OCI-LY1 (cell line): Measurements from ENCODE around the gene FAM222B.

Experiments
- H2AFZ ChIP-seq: fragments of 200-600 bp; sonication (generic), shearing (Covaris generic); 2 replicates; pipeline ENCODE4 v1.6.0; 2014; ENCODE audit warnings: antibody characterized with exemption, mild to moderate bottlenecking, low read length
- H3F3A ChIP-seq: fragments of 200-600 bp; sonication (generic), shearing (Covaris generic); 2 replicates; pipeline ENCODE4 v1.6.0; 2014; ENCODE audit warnings: mild to moderate bottlenecking, antibody characterized with exemption, low read length, moderate library complexity; ENCODE audit not compliant: insufficient read depth
- H3K27ac ChIP-seq: fragments of 200-600 bp; sonication (generic); 2 replicates; pipeline ENCODE4 v1.5.1; 2014; ENCODE audit warnings: low read length, mixed run types, mild to moderate bottlenecking, low read depth; ENCODE audit not compliant: poor library complexity, severe bottlenecking
- H3K27me3 ChIP-seq: fragments of 200-600 bp; sonication (generic); 2 replicates; pipeline ENCODE4 v1.6.0; 2014; ENCODE audit warnings: antibody characterized with exemption, mild to moderate bottlenecking, low read length, moderate library complexity; ENCODE audit not compliant: insufficient read depth
- H3K36me3 ChIP-seq: fragments of 200-600 bp; sonication (generic); 2 replicates; pipeline ENCODE4 v1.6.1; 2014; ENCODE audit warnings: mild to moderate bottlenecking, antibody characterized with exemption, low read length, moderate library complexity, mixed read lengths; ENCODE audit not compliant: insufficient read depth
- H3K4me1 ChIP-seq: fragments of 200-600 bp; sonication (generic); 2 replicates; pipeline ENCODE4 v1.5.1; 2014; ENCODE audit warnings: mild to moderate bottlenecking, low read length, moderate library complexity; ENCODE audit not compliant: insufficient read depth, severe bottlenecking
- H3K4me2 ChIP-seq: fragments of 200-600 bp; sonication (generic), shearing (Covaris generic); 2 replicates; pipeline ENCODE4 v1.6.1; 2014; ENCODE audit warnings: low read length
- H3K4me3 ChIP-seq: fragments of 200-600 bp; sonication (generic); 2 replicates; pipeline ENCODE4 v1.5.1; 2014; ENCODE audit warnings: low read length, low read depth, mild to moderate bottlenecking, mixed read lengths; ENCODE audit not compliant: poor library complexity, severe bottlenecking
- H3K79me2 ChIP-seq: fragments of 200-600 bp; shearing (Covaris generic); 2 replicates; pipeline ENCODE4 v1.6.1; 2016; ENCODE audit warnings: mixed run types, low read length, mixed read lengths; ENCODE audit not compliant: insufficient read depth
- H3K9ac ChIP-seq: fragments of 200-600 bp; sonication (generic), shearing (Covaris generic); 2 replicates; pipeline ENCODE4 v1.6.1; 2014; ENCODE audit warnings: mild to moderate bottlenecking, low read length, mixed read lengths
- H3K9me2 ChIP-seq: fragments of 200-600 bp; sonication (generic), shearing (Covaris generic); 2 replicates; pipeline ENCODE4 v1.6.1; 2014; ENCODE audit warnings: low read depth, mild to moderate bottlenecking, low read length, mixed read lengths
- H3K9me3 ChIP-seq: fragments of 200-600 bp; shearing (Covaris generic); 2 replicates; pipeline ENCODE4 v1.6.1; 2014; ENCODE audit warnings: low read length, mixed read lengths
- H4K20me1 ChIP-seq: fragments of 200-600 bp; sonication (generic), shearing (Covaris generic); 2 replicates; pipeline ENCODE4 v1.6.0; 2016; ENCODE audit warnings: mild to moderate bottlenecking, low read length; ENCODE audit not compliant: insufficient read depth
- CTCF ChIP-seq: fragments of 200-600 bp; sonication (generic), shearing (Covaris generic); IDR thresholded peaks from 2 replicates; pipeline ENCODE4 v1.5.1; 2017; ENCODE audit warnings: mild to moderate bottlenecking, antibody characterized with exemption, low read length, moderate library complexity, mixed read lengths
- EZH2 ChIP-seq: fragments of 200-600 bp; sonication (generic), shearing (Covaris generic); IDR thresholded peaks from 2 replicates; pipeline ENCODE4 v1.8.0; 2017; ENCODE audit warnings: borderline replicate concordance, mixed run types, mild to moderate bottlenecking, antibody characterized with exemption, low read length, moderate library complexity, mixed read lengths

Gene FAM222B

GRCh38 chr17:28882154-28882895, 39.7 kb upstream of the FAM222B start:
- Histone ChIP-seq H3K9ac (no peak overlapping the region), H3K27me3 (no peaks in the 10 kb centered on the region), H3K4me2 (no peak overlapping the region), H3K27ac (no peak overlapping the region), H4K20me1 (no peaks in the 10 kb centered on the region), H2AFZ (no peak overlapping the region), H3K9me3 (no peaks in the 10 kb centered on the region), H3K36me3 (peaks cover 49% of the 10 kb centered on the region; the same call in 1 of the 2 replicates), H3F3A (no peaks in the 10 kb centered on the region), H3K9me2 (no peaks in the 10 kb centered on the region), H3K4me3 (no peak overlapping the region), H3K4me1 (no peaks in the 10 kb centered on the region), H3K79me2 (no peaks in the 10 kb centered on the region)
- TF ChIP-seq EZH2 (no peak), CTCF (no peak)

GRCh38 chr17:28881533-28882056, 39.0 kb upstream of the FAM222B start:
- H3K9ac ChIP-seq, result no peak overlapping the region
- H3K36me3 ChIP-seq, result peaks cover 49% of the 10 kb centered on the region; the same call in 1 of the 2 replicates
- H4K20me1 ChIP-seq, result no peaks in the 10 kb centered on the region
- H3K4me1 ChIP-seq, result no peaks in the 10 kb centered on the region
- H3K27ac ChIP-seq, result no peak overlapping the region
- no peaks in the 10 kb centered on the region for H3F3A ChIP-seq
- no peaks in the 10 kb centered on the region for H3K9me2 ChIP-seq
- no peaks in the 10 kb centered on the region for H3K79me2 ChIP-seq
- no peak overlapping the region for H3K4me3 ChIP-seq
- H2AFZ ChIP-seq, result no peak overlapping the region
- no peaks in the 10 kb centered on the region for H3K9me3 ChIP-seq
- no peak for TF ChIP-seq EZH2
- TF ChIP-seq CTCF, result no peak
- no peak overlapping the region for H3K4me2 ChIP-seq
- no peaks in the 10 kb centered on the region for H3K27me3 ChIP-seq

- H3K27ac ChIP-seq, result no peak overlapping the region
- TF ChIP-seq EZH2 (no peak), CTCF (no peak)
- H2AFZ ChIP-seq, result no peak overlapping the region
- peaks cover 49% of the 10 kb centered on the region; the same call in 1 of the 2 replicates for H3K36me3 ChIP-seq
- no peaks in the 10 kb centered on the region for H3K4me1 ChIP-seq
- H3K27me3 ChIP-seq, result no peaks in the 10 kb centered on the region
- no peaks in the 10 kb centered on the region for H3K9me3 ChIP-seq
- no peaks in the 10 kb centered on the region for H3K79me2 ChIP-seq
- no peak overlapping the region for H3K9ac ChIP-seq
- no peaks in the 10 kb centered on the region for H4K20me1 ChIP-seq
- no peak overlapping the region for H3K4me3 ChIP-seq
- no peak overlapping the region for H3K4me2 ChIP-seq
- H3K9me2 ChIP-seq, result no peaks in the 10 kb centered on the region
- no peaks in the 10 kb centered on the region for H3F3A ChIP-seq
Measured at GRCh38 chr17:28880572-28880945, 38.0 kb upstream of the FAM222B start.
